ENCODE results near the gene ARID1B. TPM values are rescaled to one million over a fixed set of nuclear protein-coding genes. Genes with fewer than 3 reads are reported as not detected.

ARID1B gene
- total RNA-seq, 1 experiment from 2014 or later = 63.9 TPM

DNA sequence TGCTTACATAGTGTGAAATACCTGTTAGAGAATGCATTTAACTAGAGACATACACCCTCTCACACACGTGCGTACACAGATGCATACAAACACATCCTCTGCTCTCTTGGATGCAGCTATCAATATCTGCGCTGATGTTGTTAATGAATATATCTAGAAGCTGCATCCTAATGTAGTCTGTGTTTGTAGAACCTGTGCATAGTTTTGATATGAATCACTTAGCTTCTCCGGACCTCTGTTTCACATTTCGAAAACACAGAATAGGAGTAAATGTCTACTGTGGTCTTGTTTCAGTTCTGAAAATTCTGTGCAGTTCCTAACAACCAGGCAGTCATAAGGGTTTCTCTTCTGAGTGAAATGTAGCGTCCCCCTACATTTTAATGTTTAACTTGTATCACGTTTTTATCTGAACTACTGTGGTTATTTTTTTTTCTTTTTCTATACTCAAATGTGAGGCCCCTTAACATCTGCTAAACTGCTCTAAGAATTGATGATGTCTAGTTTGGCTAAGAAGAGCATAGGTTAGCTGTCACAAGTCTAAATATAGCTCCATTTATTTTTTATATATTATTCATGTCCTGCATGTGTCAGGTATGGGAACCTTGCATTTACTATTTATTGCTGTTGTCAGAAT lies 291.6 kb downstream of the ARID1B start:
- H3K27ac Mint-ChIP-seq (ENCODE audit: low read depth, unreplicated experiment) = peak overlapping the region; percentile 49
- intact Hi-C loops (cut with micrococcal nuclease) = no loop called here
- ChIA-PET POLR2A (interaction anchor here (1.4 to 2.0 kb wide), 3 partner anchors 10 to 23 kb away, joined by 3 to 9 read pairs (median 5); no protein-coding TSS in a partner anchor), CTCF (interaction anchor here (0.5 to 3.3 kb wide), 3 partner anchors 22 to 87 kb away, joined by 3 to 9 read pairs (median 3); no protein-coding TSS in a partner anchor)
- TF ChIP-seq, protein P1, sequence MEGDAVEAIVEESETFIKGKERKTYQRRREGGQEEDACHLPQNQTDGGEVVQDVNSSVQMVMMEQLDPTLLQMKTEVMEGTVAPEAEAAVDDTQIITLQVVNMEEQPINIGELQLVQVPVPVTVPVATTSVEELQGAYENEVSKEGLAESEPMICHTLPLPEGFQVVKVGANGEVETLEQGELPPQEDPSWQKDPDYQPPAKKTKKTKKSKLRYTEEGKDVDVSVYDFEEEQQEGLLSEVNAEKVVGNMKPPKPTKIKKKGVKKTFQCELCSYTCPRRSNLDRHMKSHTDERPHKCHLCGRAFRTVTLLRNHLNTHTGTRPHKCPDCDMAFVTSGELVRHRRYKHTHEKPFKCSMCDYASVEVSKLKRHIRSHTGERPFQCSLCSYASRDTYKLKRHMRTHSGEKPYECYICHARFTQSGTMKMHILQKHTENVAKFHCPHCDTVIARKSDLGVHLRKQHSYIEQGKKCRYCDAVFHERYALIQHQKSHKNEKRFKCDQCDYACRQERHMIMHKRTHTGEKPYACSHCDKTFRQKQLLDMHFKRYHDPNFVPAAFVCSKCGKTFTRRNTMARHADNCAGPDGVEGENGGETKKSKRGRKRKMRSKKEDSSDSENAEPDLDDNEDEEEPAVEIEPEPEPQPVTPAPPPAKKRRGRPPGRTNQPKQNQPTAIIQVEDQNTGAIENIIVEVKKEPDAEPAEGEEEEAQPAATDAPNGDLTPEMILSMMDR (IDR thresholded peaks at IDR 0.05; ENCODE audit: unreplicated experiment) = no peak
- H3K36me3 Mint-ChIP-seq (ENCODE audit: insufficient read depth, unreplicated experiment) = peaks cover 9% of the 10 kb centered on the region
- H3K27me3 Mint-ChIP-seq (ENCODE audit: insufficient read depth, unreplicated experiment) = no peaks in the 10 kb centered on the region
- H3K4me1 Mint-ChIP-seq (ENCODE audit: insufficient read depth, unreplicated experiment) = peaks cover 11% of the 10 kb centered on the region
- H3K4me3 Mint-ChIP-seq (ENCODE audit: unreplicated experiment) = no peak overlapping the region
- H3K9me3 Mint-ChIP-seq (ENCODE audit: unreplicated experiment) = no peaks in the 10 kb centered on the region
- BruUV-seq (replicated peaks) = no TSS peak
- peak; percentile 41 for DNase-seq (ENCODE audit: unreplicated experiment)

DNA sequence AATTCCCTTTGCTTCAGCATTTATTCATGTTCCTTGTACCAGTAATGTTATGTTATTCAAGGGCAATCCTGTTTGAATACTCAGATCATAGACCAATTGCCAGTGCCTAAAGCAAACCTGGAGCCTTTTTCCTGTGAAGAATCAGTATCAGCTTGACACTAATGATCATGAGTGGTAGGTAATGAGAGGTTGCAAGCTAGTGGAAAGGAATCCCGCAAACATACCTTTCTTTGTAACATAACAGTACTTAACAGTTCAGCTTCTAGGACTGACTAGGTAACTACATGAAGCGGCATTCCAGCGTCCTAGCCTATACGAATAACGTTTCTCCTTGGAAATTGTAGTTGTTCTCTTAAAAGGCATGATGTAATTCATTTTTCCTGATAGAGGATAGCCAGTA lies 292.4 kb downstream of the ARID1B start:
- Mint-ChIP-seq H3K4me3 (ENCODE audit: unreplicated experiment) (no peak overlapping the region), H3K4me1 (ENCODE audit: insufficient read depth, unreplicated experiment) (peaks cover 11% of the 10 kb centered on the region), H3K9me3 (ENCODE audit: unreplicated experiment) (no peaks in the 10 kb centered on the region), H3K27ac (ENCODE audit: low read depth, unreplicated experiment) (no peak overlapping the region), H3K36me3 (ENCODE audit: insufficient read depth, unreplicated experiment) (peaks cover 9% of the 10 kb centered on the region), H3K27me3 (ENCODE audit: insufficient read depth, unreplicated experiment) (no peaks in the 10 kb centered on the region)
- TF ChIP-seq, protein P1 (IDR thresholded peaks at IDR 0.05; ENCODE audit: unreplicated experiment) = no peak
- intact Hi-C loops (cut with micrococcal nuclease) = no loop called here
- POLR2A ChIA-PET = interaction anchor here (0.7 to 2.0 kb wide), 3 partner anchors 9 to 18 kb away, joined by 3 to 9 read pairs (median 5); no protein-coding TSS in a partner anchor
- CTCF ChIA-PET = interaction anchor here (1.1 to 3.3 kb wide), 2 partner anchors 23 to 35 kb away, joined by 3 to 9 read pairs; no protein-coding TSS in a partner anchor
- no peak for DNase-seq (ENCODE audit: unreplicated experiment)
- no TSS peak for BruUV-seq (replicated peaks)

DNA sequence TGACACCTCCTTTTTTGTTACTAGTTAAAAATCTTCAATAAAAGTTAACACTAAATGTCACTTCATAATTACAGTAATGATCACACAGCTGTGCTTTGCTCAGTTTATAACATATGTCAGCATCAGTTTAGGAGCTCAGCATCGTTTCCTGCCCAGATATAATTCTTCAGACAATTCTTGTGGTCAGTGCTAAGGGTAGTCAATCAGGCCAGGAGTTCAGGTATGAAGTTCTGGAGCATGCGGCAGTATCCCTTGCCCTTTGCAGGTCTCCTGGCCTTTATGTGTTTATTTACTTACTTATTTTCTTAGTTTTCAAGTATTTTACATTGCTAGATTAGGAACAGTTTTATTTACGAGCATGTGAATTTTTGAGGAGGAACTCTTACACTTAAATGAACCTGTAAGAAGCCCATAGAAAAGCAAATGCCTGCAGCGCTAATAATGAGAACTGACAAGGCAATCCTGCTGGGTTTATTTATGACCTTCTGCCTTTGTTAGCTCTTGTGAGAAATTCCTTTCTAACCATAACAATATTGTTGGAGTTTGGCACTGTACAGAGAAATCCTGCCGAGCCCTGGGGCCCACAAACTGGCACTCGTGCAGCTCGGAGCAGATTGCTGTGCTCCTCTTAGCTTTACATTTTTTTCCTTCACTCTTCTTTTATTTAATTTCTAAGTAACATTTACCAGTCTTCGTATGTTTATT lies 293.4 kb downstream of the ARID1B start:
- DNase-seq (ENCODE audit: unreplicated experiment) = no peak
- no peaks in the 10 kb centered on the region for H3K27me3 Mint-ChIP-seq (ENCODE audit: insufficient read depth, unreplicated experiment)
- no peak overlapping the region for H3K4me3 Mint-ChIP-seq (ENCODE audit: unreplicated experiment)
- peak overlapping the region; percentile 23 for H3K27ac Mint-ChIP-seq (ENCODE audit: low read depth, unreplicated experiment)
- TF ChIP-seq, protein P1 (IDR thresholded peaks at IDR 0.05; ENCODE audit: unreplicated experiment) = no peak
- ChIA-PET CTCF (interaction anchor here (0.7 to 3.3 kb wide), 4 partner anchors 12 to 686 kb away, joined by 3 to 9 read pairs (median 6); no protein-coding TSS in a partner anchor), POLR2A (interaction anchor here (1.8 to 2.0 kb wide), 2 partner anchors 8 to 12 kb away, joined by 5 to 9 read pairs; no protein-coding TSS in a partner anchor)
- intact Hi-C loops (cut with micrococcal nuclease) = no loop called here
- H3K4me1 Mint-ChIP-seq (ENCODE audit: insufficient read depth, unreplicated experiment) = peaks cover 13% of the 10 kb centered on the region
- peaks cover 9% of the 10 kb centered on the region for H3K36me3 Mint-ChIP-seq (ENCODE audit: insufficient read depth, unreplicated experiment)
- no TSS peak for BruUV-seq (replicated peaks)
- no peaks in the 10 kb centered on the region for H3K9me3 Mint-ChIP-seq (ENCODE audit: unreplicated experiment)

DNA sequence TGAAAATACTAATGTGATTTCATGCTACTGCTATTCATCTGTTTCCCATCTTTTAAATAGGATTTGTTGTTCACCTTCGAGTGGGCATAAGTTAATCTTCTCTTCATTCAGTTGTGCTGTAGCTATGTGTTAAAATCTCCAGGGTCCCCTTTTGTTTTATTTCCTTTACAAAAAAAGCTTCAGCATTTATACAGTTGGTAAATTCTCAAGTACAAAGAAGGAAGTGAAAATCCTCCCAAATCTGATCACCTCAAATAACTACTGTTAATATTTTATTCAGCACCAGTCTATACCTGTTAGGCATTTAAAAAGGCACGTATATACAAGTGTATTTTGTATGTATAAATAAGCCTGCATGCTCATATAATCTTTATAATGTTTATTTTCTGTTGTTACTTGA lies 294.9 kb downstream of the ARID1B start:
- Mint-ChIP-seq H3K27ac (ENCODE audit: low read depth, unreplicated experiment) (no peak overlapping the region), H3K36me3 (ENCODE audit: insufficient read depth, unreplicated experiment) (peaks cover 9% of the 10 kb centered on the region), H3K9me3 (ENCODE audit: unreplicated experiment) (no peaks in the 10 kb centered on the region), H3K4me3 (ENCODE audit: unreplicated experiment) (no peak overlapping the region), H3K4me1 (ENCODE audit: insufficient read depth, unreplicated experiment) (peaks cover 16% of the 10 kb centered on the region), H3K27me3 (ENCODE audit: insufficient read depth, unreplicated experiment) (no peaks in the 10 kb centered on the region)
- DNase-seq (ENCODE audit: unreplicated experiment) = no peak
- CTCF ChIA-PET = interaction anchor here (0.8 to 2.3 kb wide), 2 partner anchors 26 to 72 kb away, joined by 3 to 8 read pairs; no protein-coding TSS in a partner anchor
- POLR2A ChIA-PET = no interaction called here
- intact Hi-C loops (cut with micrococcal nuclease) = no loop called here
- no TSS peak for BruUV-seq (replicated peaks)
- TF ChIP-seq, protein P1 (IDR thresholded peaks at IDR 0.05; ENCODE audit: unreplicated experiment) = no peak

Data from MCF 10A (cell line).